ENCODE data around the gene EDIL3. TPM values are rescaled to one million over a fixed set of nuclear protein-coding genes. Genes with fewer than 3 reads are reported as not detected.

The EDIL3 gene
- total and polyA plus RNA-seq, 11 donors, result 1.3 to 38.2 (median 18.3) TPM

GRCh38 chr5:84306601-84307000, 78.1 kb downstream of the EDIL3 start:
- intact Hi-C loops (cut with DNase I), result no loop called here
- Histone ChIP-seq H3K27me3 (no peaks in the 10 kb centered on the region), H3K4me1 (peaks cover 0 to 2% (median 0%) of the 10 kb centered on the region in 12 donors), H3K4me3 (no peak overlapping the region), H3K9me3 (no peaks in the 10 kb centered on the region), H3K27ac (no peak overlapping the region), H3K36me3 (no peaks in the 10 kb centered on the region)
- DNase-seq (no peak), ATAC-seq (no peak)
- 64 to 81% (median 72%) methylated on average over 1 of the region's 1 CpG for WGBS, 4 donors
- TF ChIP-seq POLR2A (IDR thresholded peaks at IDR 0.05) (no peak), CTCF (IDR thresholded peaks at IDR 0.05) (no peak)

GRCh38 chr5:84304599-84304998, 80.1 kb downstream of the EDIL3 start:
- H3K4me3 ChIP-seq, result no peak overlapping the region
- peaks cover 0 to 2% (median 0%) of the 10 kb centered on the region in 12 donors for H3K4me1 ChIP-seq
- H3K36me3 ChIP-seq, result no peaks in the 10 kb centered on the region
- H3K9me3 ChIP-seq, result no peaks in the 10 kb centered on the region
- intact Hi-C loops (cut with DNase I), result no loop called here
- no peak for DNase-seq
- ATAC-seq, result no peak
- TF ChIP-seq POLR2A (IDR thresholded peaks at IDR 0.05) (no peak), CTCF (IDR thresholded peaks at IDR 0.05) (no peak)
- H3K27me3 ChIP-seq, result no peaks in the 10 kb centered on the region
- no peak overlapping the region for H3K27ac ChIP-seq

GRCh38 chr5:84303315-84303714, 81.4 kb downstream of the EDIL3 start:
- peaks cover 0 to 2% (median 0%) of the 10 kb centered on the region in 12 donors for H3K4me1 ChIP-seq
- no peak overlapping the region for H3K27ac ChIP-seq
- no peaks in the 10 kb centered on the region for H3K36me3 ChIP-seq
- no peak for TF ChIP-seq POLR2A (IDR thresholded peaks at IDR 0.05)
- no peak for TF ChIP-seq CTCF (IDR thresholded peaks at IDR 0.05)
- DNase-seq (no peak), ATAC-seq (no peak)
- 85 to 91% (median 88%) methylated on average over 3 of the region's 3 CpGs for WGBS, 4 donors
- H3K27me3 ChIP-seq, result no peaks in the 10 kb centered on the region
- H3K9me3 ChIP-seq, result no peaks in the 10 kb centered on the region
- H3K4me3 ChIP-seq, result no peak overlapping the region
- intact Hi-C loops (cut with DNase I), result no loop called here

- DNase-seq, result no peak
- H3K4me1 ChIP-seq, result no peaks in the 10 kb centered on the region
- TF ChIP-seq CTCF (IDR thresholded peaks at IDR 0.05) (no peak), POLR2A (IDR thresholded peaks at IDR 0.05) (no peak)
- no peak overlapping the region for H3K27ac ChIP-seq
- no peaks in the 10 kb centered on the region for H3K27me3 ChIP-seq
- intact Hi-C loops (cut with DNase I), result no loop called here
- no peaks in the 10 kb centered on the region for H3K9me3 ChIP-seq
- ATAC-seq, result no peak
- 50 to 69% (median 58%) methylated on average over 1 of the region's 1 CpG for WGBS, 4 donors
- no peaks in the 10 kb centered on the region for H3K36me3 ChIP-seq
- H3K4me3 ChIP-seq, result no peak overlapping the region
Measured at GRCh38 chr5:84301535-84301934, 83.1 kb downstream of the EDIL3 start.
